Fibroblast of villous mesenchyme (primary cell): ENCODE data around the gene SOX15. TPM values are rescaled to one million over a fixed set of nuclear protein-coding genes. Genes with fewer than 3 reads are reported as not detected.

Experiments
- DNase-seq: peaks from one replicate; pipeline ENCODE4 v3.0.0-alpha.2; 2010; ENCODE audit warnings: low read depth
- H3K4me3 ChIP-seq: 2 replicates; pipeline ENCODE4 v1.5.1; 2011; ENCODE audit warnings: low read depth, mild to moderate bottlenecking, low read length
- CTCF ChIP-seq: IDR thresholded peaks from 2 replicates; pipeline ENCODE4 v1.5.1; 2012; ENCODE audit warnings: low read depth, mild to moderate bottlenecking, low read length; ENCODE audit not compliant: insufficient read depth
- total RNA-seq: library from RNA; depleted of rRNA; stranded (reverse); fragments of >200 nt; gene quantifications from 2 replicates; pipeline ENCODE4 v1.2.3, GENCODE V29; 2012

The SOX15 gene
- total RNA-seq, 1 donor = under 0.01 TPM

- peak overlapping the region; percentile 9 for H3K4me3 ChIP-seq
- TF ChIP-seq CTCF = peak; percentile 84
- DNase-seq = peak; percentile 83
Measured at GRCh38 chr17:7589204-7589868, 558 bp downstream of the SOX15 start.

GRCh38 chr17:7588553-7589203, 1.2 kb downstream of the SOX15 start:
- TF ChIP-seq CTCF = no peak
- no peak for DNase-seq
- peak overlapping the region; percentile 9 for H3K4me3 ChIP-seq

- peak; percentile 73 for DNase-seq
- H3K4me3 ChIP-seq = no peak overlapping the region
- TF ChIP-seq CTCF = no peak
Measured at GRCh38 chr17:7587420-7588151, 2.3 kb downstream of the SOX15 start.

- TF ChIP-seq CTCF = no peak
- H3K4me3 ChIP-seq = no peak overlapping the region
- no peak for DNase-seq
Measured at GRCh38 chr17:7586673-7587419, 3.0 kb downstream of the SOX15 start.

GRCh38 chr17:7583253-7584109, 6.4 kb downstream of the SOX15 start, which contains the start of gene MPDU1:
MPDU1 (plus strand) TSS chr17:7583852; CDS start chr17:7583863, 11 bp downstream.
- no peak for TF ChIP-seq CTCF
- peak within 1 kb of the TSS; percentile 92 for H3K4me3 ChIP-seq
- DNase-seq = peak; percentile 98
